OCI-LY7 (cell line): Measurements from ENCODE around the gene SH3RF3. TPM values are rescaled to one million over a fixed set of nuclear protein-coding genes. Genes with fewer than 3 reads are reported as not detected.

Experiments
- BruUV-seq: library from RNA; stranded (reverse); fragments of 400-500 nt; replicated peaks from 2 replicates; lab custom pipeline; 2021; lab: Mats Ljungman, UMichigan
- CTCF ChIA-PET: fragments of 300-600 bp; sonication (Branson Sonifier 250); formaldehyde crosslinking; loops from one replicate; lab custom pipeline; 2022; ENCODE audit warnings: antibody characterized with exemption; ENCODE audit not compliant: unreplicated experiment; lab: Charles Lee
- POLR2A ChIA-PET: fragments of 300-600 bp; sonication (Branson Sonifier 250); formaldehyde crosslinking; loops from one replicate; lab custom pipeline; 2022; ENCODE audit warnings: antibody characterized with exemption; lab: Charles Lee
- DNase-seq: peaks from one replicate; pipeline ENCODE4 v3.0.0-alpha.2; 2015; ENCODE audit warnings: low spot score
- H2AFZ ChIP-seq: fragments of 200-600 bp; sonication (generic), shearing (Covaris generic); 2 replicates; pipeline ENCODE4 v1.6.1; 2014; ENCODE audit warnings: mild to moderate bottlenecking, antibody characterized with exemption, low read length, moderate library complexity
- H3K27ac ChIP-seq: fragments of 200-600 bp; sonication (generic); 2 replicates; pipeline ENCODE4 v1.5.1; 2014; ENCODE audit warnings: mixed run types, low read depth, mild to moderate bottlenecking, moderate library complexity, low read length, inconsistent platforms; ENCODE audit not compliant: poor library complexity, severe bottlenecking
- H3K36me3 ChIP-seq: fragments of 200-600 bp; sonication (generic); 2 replicates; pipeline ENCODE4 v1.6.1; 2014; ENCODE audit warnings: mild to moderate bottlenecking, antibody characterized with exemption, low read length, moderate library complexity, mixed read lengths; ENCODE audit not compliant: insufficient read depth
- H3K4me1 ChIP-seq: fragments of 200-600 bp; sonication (generic); 2 replicates; pipeline ENCODE4 v1.5.1; 2014; ENCODE audit warnings: mild to moderate bottlenecking, low read length; ENCODE audit not compliant: insufficient read depth, poor library complexity, severe bottlenecking
- H3K4me2 ChIP-seq: fragments of 200-600 bp; sonication (generic); 2 replicates; pipeline ENCODE4 v1.6.1; 2014; ENCODE audit warnings: mild to moderate bottlenecking, low read length
- H3K4me3 ChIP-seq: fragments of 200-600 bp; sonication (generic); 2 replicates; pipeline ENCODE4 v1.5.1; 2014; ENCODE audit warnings: mild to moderate bottlenecking, low read depth, low read length; ENCODE audit not compliant: poor library complexity, severe bottlenecking
- H3K79me2 ChIP-seq: fragments of 200-600 bp; sonication (generic); 2 replicates; pipeline ENCODE4 v1.6.1; 2016; ENCODE audit warnings: low read depth, mild to moderate bottlenecking, low read length, moderate library complexity, mixed read lengths; ENCODE audit not compliant: insufficient read depth
- H3K9me2 ChIP-seq: fragments of 200-600 bp; sonication (generic); 2 replicates; pipeline ENCODE4 v1.6.1; 2016; ENCODE audit warnings: mild to moderate bottlenecking, low read length, mixed read lengths; ENCODE audit not compliant: insufficient read depth
- H3K9me3 ChIP-seq: fragments of 200-600 bp; sonication (generic); 2 replicates; pipeline ENCODE4 v1.6.1; 2014; ENCODE audit warnings: mild to moderate bottlenecking, mixed run types, low read length, mixed read lengths
- H4K20me1 ChIP-seq: fragments of 200-600 bp; sonication (generic); 2 replicates; pipeline ENCODE4 v1.6.1; 2014; ENCODE audit warnings: mild to moderate bottlenecking, antibody characterized with exemption, low read length, moderate library complexity, mixed read lengths; ENCODE audit not compliant: insufficient read depth
- EZH2phosphoT487 ChIP-seq: fragments of 200-600 bp; sonication (generic); IDR thresholded peaks from 2 replicates; pipeline ENCODE4 v1.6.1; 2018; ENCODE audit warnings: low read depth, borderline replicate concordance, mild to moderate bottlenecking, mixed run types, antibody characterized with exemption, low read length, moderate library complexity, mixed read lengths
- intact Hi-C: fragments of 100-400 bp; cut with micrococcal nuclease; formaldehyde crosslinking; loops from one replicate; pipeline ENCODE4 v1.10.0; 2022; ENCODE audit not compliant: unreplicated experiment
- total RNA-seq, 2 experiments: library from RNA; depleted of rRNA in 1 of 2; stranded (reverse); fragments of >200 nt in 1 of 2; shearing (Covaris generic) in 1 of 2; gene quantifications; 2 replicates each; pipeline ENCODE4 v1.2.3, GENCODE V29; 2014 to 2022
- TF ChIP-seq, protein P1 (sequence below): fragments of 200-600 bp; sonication (generic); conservative IDR thresholded peaks from 2 replicates; pipeline ENCODE4 v1.5.1; 2014; ENCODE audit warnings: mild to moderate bottlenecking, antibody characterized with exemption, low read length, moderate library complexity, mixed read lengths

Gene SH3RF3
- total RNA-seq, 2 experiments from 2014 or later = not detected

DNA sequence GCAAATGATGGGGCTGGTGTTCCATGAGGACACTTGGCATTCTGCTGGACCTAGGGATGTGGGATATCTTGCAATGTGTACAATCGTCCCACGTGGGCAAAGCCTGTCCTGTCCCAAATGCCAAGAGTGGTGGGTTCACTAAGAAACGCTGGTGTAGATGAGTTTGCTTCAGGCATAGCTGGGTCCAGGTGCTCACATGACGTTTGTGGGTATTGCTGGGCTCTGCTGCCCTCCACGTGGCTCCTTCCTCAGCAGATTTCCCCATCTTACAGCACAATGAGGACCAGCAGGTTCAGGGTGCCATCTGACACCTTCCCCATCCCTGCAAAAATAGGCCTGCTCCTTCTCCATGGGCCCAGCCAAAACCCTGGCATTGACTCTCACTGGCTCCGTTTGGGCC is 378.8 kb downstream of the SH3RF3 start:
- CTCF ChIA-PET = no interaction called here
- no peak overlapping the region for H3K4me2 ChIP-seq
- TF ChIP-seq, protein P1, sequence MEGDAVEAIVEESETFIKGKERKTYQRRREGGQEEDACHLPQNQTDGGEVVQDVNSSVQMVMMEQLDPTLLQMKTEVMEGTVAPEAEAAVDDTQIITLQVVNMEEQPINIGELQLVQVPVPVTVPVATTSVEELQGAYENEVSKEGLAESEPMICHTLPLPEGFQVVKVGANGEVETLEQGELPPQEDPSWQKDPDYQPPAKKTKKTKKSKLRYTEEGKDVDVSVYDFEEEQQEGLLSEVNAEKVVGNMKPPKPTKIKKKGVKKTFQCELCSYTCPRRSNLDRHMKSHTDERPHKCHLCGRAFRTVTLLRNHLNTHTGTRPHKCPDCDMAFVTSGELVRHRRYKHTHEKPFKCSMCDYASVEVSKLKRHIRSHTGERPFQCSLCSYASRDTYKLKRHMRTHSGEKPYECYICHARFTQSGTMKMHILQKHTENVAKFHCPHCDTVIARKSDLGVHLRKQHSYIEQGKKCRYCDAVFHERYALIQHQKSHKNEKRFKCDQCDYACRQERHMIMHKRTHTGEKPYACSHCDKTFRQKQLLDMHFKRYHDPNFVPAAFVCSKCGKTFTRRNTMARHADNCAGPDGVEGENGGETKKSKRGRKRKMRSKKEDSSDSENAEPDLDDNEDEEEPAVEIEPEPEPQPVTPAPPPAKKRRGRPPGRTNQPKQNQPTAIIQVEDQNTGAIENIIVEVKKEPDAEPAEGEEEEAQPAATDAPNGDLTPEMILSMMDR = no peak
- TF ChIP-seq EZH2phosphoT487 = no peak
- no peak for DNase-seq
- H3K9me2 ChIP-seq = no peaks in the 10 kb centered on the region
- H4K20me1 ChIP-seq = no peaks in the 10 kb centered on the region
- no peak overlapping the region for H3K4me3 ChIP-seq
- POLR2A ChIA-PET = no interaction called here
- intact Hi-C loops = no loop called here
- no peaks in the 10 kb centered on the region for H3K79me2 ChIP-seq
- no peaks in the 10 kb centered on the region for H3K9me3 ChIP-seq
- no peak overlapping the region for H2AFZ ChIP-seq
- BruUV-seq = no TSS peak
- H3K27ac ChIP-seq = no peak overlapping the region
- H3K36me3 ChIP-seq = no peaks in the 10 kb centered on the region
- no peaks in the 10 kb centered on the region for H3K4me1 ChIP-seq

DNA sequence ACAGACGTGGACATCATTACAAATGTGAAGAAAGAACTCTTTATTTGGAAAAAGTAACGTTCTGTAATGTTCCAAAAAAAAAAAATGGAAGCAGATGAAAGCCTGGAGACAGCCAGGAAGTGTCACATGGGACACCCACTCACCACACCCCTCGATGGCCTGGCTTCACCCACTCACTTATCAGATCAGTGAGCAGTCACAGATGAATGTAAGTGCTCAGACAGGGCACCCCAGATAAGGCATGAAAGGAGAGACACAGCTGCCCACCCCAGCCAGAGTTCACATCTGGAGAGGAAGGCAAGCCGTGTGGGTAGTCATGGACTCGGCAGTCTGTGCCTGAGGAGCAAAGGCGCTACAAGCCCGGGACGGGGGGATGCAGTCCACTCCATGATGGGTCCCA is 379.6 kb downstream of the SH3RF3 start:
- no peak for TF ChIP-seq EZH2phosphoT487
- TF ChIP-seq, protein P1 = no peak
- no TSS peak for BruUV-seq
- Histone ChIP-seq H3K4me1 (no peaks in the 10 kb centered on the region), H3K9me2 (no peaks in the 10 kb centered on the region), H3K9me3 (no peaks in the 10 kb centered on the region), H3K36me3 (no peaks in the 10 kb centered on the region), H3K79me2 (no peaks in the 10 kb centered on the region), H3K4me3 (no peak overlapping the region), H2AFZ (no peak overlapping the region), H3K27ac (no peak overlapping the region), H4K20me1 (no peaks in the 10 kb centered on the region), H3K4me2 (no peak overlapping the region)
- CTCF ChIA-PET = no interaction called here
- POLR2A ChIA-PET = no interaction called here
- intact Hi-C loops = no loop called here
- DNase-seq = no peak

DNA sequence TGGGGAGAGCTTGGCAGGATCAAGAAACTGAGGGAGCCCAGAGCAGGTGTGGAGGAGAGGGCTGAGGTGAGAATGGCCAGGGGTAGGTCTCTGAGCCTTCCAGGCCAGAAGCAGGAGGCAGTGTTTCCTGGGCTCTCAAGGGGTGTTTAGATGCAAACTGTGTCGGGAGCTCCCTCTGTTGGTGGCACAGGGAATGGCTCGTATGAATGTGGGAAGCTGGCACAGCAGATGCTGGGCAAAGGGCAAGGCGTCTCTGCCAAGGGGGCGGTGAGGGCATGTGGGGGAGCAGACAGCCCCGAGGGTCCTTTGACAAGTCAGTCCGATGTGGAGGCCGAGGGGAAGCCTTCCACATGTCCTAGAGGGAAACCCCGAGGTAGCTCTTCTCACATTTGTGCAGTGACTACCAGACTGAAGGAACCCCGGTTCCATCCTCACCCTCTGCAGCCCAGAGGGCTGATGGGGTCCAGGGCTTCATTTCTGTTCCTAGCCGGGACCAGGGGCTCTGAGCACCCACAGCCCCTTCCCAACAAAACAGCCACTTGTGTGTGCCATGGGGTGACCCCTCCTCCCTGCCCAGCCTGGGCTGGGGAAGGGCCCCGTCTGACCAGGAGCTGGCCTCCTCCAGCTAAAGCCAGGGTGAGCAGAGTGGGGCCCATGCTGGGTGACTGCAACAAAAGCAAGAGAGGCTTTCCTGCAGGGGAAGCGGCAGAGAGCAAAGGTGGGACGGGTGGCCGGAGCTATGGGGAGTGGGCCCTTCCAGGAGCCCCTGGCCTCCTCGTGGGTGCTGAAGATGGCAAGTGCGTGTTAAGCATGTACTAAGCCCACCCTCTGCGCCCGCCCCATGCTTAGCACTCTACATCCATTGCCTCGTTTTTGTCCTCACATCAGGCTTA is 381.4 kb downstream of the SH3RF3 start:
- Histone ChIP-seq H3K4me1 (no peaks in the 10 kb centered on the region), H2AFZ (no peak overlapping the region), H3K4me3 (no peak overlapping the region), H3K4me2 (no peak overlapping the region), H3K79me2 (no peaks in the 10 kb centered on the region), H3K27ac (no peak overlapping the region), H3K9me2 (no peaks in the 10 kb centered on the region), H4K20me1 (no peaks in the 10 kb centered on the region), H3K9me3 (no peaks in the 10 kb centered on the region), H3K36me3 (no peaks in the 10 kb centered on the region)
- intact Hi-C loops = loop anchor here (1.0 kb wide), 2 partner anchors 61 to 382 kb away; no protein-coding TSS in a partner anchor
- TF ChIP-seq EZH2phosphoT487 = no peak
- TF ChIP-seq, protein P1 = peak; percentile 82
- CTCF ChIA-PET = interaction anchor here (0.5 to 1.0 kb wide), 2 partner anchors 12 to 284 kb away, joined by 3 read pairs; no protein-coding TSS in a partner anchor
- POLR2A ChIA-PET = no interaction called here
- peak; percentile 60 for DNase-seq
- BruUV-seq = no TSS peak
